RPMI8226 (cell line): ENCODE data around the gene CCDC85B.
A peak's percentile ranks its signal among the peaks of the same experiment; 100 is the strongest.

Experiments
- DNase-seq: peaks from one replicate; pipeline ENCODE4 v3.0.0-alpha.2; 2015

The CCDC85B gene

DNA sequence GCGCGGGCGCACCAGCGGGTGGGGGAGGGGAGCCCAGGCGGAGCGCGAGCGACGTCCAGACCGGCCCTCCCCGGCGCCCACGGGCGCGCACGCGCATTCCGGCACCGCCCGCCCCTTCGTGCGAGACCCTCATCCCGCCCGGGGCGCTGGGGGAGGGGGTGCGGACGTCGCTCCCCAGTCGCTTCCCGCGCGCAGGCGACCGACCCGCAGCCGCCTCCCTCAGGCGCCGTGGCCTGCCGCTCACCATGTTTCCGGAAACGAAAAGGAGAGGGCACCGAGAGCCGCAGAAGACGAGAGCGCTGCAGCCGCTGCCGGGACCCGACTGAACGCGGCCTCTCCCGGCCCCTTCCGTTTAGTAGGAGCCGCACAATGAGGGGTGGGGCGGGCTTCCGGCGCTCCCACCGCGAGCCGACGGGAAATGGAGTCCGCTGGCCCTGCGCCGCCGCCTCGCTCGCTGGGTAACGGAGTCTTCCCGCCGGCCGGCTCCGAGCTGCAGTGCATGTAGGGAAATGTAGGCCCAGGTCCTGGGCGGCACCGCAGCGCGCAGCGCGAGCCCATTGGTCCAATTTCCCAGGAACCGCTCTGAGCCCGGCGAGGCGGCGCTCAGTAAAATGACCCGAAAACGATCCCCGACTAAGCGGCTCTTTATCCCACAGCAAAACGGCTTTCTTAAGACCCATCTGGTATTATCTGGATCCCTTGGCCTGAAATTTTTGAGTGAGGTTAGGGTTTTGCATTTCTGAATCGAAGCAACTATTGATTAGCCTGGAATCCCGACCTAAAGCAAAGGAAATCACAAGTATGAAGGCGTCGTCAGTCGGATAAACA, 32.4 kb upstream of the CCDC85B start, which contains the start of gene CFL1:
Gene CFL1, minus strand, starts transcription at position 328 of the 828 bp plus-strand sequence. Its CDS starts 81 bp downstream, at position 247.
- peak; percentile 99 for DNase-seq

DNA sequence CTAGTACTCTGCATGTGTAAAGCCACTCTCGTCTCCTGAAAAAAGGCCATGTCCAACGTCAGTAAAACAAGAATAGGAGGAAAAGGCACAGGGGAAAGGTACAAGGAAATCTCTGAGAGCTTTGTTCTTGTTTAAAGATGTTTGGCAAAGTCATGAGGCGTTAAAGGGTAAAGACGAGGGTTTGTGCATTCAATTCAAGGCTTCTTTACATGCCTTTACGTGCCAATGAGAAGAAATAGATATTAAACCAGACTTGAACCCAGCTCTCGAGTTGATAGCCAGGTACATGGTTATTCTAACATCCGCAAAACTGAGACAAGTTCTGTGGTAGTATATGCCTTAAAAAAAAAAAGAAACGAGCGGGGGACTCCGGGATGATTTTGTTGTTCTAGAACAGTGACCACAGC, 31.8 kb upstream of the CCDC85B start:
- DNase-seq = no peak

DNA sequence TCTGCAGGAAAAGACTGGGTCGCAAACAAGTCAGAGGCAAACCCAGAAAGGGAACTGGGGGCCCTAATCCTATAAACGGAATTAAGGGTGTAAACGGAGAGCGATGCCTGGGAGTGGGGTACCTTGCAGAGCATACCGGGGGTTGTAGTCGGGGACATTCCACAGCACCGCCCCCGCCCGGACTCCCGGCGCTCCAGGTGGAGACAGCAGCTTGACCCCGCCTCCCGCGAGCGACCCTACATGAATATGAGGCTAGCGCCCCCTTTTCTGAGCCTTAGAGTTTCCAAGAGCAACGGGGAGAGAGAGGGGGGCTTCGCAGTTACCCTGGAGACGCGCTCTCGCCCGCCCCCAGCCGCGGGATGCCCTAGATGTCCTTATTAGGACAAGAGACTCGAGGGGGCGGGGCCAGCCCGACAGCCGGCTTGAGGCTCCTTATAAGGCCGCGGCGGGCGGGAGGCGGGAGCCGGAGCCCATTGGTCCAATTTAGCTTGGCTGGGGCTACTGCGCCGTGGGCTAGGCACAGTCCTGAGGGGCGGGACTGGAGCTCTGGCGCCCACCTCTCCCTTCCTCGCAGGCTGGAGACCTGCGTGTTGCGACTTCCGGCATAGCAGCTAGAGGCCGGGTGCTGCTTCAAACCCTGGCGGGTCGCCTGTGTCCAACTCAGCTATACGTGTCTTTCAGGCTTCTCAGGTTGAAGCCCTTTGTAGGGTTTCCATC, 31.2 kb upstream of the CCDC85B start:
- peak; percentile 100 for DNase-seq

DNA sequence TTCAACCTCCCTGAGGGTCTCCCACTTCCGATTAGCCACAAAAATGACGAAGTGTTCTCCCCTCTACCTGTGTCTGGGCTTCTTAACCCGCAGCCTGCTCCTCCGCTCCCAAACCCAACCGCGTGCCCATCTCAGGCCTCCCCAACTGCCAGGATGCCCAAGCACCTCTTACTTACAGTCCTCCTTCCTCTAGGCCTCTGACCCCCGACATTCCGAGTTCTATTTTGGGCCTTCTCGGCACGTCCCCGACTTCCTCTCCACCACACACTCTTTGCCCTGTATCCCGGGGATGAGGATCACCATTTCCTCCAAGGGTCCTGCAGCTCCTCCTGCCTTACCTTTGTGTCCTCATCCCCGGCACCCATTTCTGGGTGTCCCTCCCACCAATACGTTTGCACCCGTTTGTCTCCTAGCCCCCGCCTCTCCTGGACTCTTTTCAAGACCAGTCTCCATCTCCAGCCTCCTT, 30.6 kb upstream of the CCDC85B start:
- no peak for DNase-seq

DNA sequence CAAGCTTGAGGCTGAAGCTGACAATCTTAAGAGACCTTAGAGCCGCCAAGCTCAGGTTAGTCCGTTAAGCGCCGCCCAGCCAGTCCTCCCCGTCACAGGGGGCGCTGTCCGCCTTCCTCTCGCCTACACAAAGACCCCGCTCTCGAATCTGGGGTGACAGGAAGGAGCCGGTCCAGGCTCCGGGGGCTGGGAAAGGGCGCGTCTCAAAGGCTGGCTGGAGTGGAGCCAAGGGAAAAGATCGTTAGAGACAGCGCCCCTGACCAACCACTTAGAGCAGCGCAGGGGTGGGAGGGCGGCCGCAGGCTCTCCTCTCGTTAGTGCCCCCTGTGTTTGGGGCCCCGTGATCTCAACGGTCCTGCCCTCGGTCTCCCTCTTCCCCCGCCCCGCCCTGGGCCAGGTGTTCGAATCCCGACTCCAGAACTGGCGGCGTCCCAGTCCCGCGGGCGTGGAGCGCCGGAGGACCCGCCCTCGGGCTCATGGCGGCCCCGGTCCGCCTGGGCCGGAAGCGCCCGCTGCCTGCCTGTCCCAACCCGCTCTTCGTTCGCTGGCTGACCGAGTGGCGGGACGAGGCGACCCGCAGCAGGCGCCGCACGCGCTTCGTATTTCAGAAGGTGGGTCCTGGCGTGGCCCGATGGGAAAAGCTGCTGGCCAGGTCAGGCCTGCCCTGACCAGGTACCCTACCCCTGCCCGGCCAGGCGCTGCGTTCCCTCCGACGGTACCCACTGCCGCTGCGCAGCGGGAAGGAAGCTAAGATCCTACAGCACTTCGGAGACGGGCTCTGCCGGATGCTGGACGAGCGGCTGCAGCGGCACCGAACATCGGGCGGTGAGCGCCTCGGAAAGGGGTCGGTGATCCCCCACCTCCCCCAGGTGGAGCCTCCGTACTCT, 30.0 kb upstream of the CCDC85B start, which contains the start of gene MUS81:
Gene MUS81, plus strand, starts transcription at position 156 of the 887 bp plus-strand sequence. Its CDS starts 321 bp downstream, at position 477.
- peak; percentile 100 for DNase-seq

DNA sequence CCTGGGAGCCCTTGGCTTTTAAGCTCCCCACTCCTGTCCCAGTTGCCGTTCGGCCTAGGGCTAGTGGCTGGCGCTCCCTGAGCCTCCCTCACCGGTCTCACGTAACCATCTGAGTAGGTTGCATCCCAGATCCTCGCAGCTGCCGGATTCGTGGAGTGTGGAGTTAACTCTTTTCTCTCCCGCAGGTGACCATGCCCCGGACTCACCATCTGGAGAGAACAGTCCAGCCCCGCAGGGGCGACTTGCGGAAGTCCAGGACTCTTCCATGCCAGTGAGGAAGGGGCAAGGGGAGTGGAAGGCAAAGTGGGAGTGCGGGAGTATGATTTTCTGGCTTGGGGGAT, 29.3 kb upstream of the CCDC85B start:
- DNase-seq = no peak

DNA sequence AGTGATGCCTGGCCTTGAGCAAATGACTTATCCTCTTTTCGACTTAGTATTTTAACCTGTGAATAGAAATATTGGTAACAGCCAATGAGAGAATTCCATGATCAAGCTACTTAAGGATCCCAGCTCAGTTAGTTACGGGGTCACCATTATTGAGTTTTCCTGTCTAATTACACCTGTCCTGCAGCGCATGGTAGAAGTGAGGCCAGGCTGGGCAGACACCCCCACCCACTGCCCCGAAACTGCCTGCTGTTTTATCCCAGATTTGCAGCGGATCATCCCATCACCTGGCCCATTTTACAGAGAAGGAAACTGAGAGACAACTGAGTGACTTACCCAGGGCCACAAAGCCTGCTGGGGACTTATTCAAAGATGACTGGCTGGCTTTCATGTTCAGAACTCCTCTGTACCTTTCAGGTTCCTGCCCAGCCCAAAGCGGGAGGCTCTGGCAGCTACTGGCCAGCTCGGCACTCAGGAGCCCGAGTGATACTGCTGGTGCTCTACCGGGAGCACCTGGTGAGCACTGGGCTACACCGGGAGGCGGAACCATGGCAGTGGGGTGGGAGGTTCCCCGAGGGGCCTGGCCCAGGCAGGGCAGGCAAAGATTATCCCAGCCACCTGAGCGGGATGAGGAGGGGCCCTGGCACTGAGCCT, 28.8 kb upstream of the CCDC85B start:
- no peak for DNase-seq

DNA sequence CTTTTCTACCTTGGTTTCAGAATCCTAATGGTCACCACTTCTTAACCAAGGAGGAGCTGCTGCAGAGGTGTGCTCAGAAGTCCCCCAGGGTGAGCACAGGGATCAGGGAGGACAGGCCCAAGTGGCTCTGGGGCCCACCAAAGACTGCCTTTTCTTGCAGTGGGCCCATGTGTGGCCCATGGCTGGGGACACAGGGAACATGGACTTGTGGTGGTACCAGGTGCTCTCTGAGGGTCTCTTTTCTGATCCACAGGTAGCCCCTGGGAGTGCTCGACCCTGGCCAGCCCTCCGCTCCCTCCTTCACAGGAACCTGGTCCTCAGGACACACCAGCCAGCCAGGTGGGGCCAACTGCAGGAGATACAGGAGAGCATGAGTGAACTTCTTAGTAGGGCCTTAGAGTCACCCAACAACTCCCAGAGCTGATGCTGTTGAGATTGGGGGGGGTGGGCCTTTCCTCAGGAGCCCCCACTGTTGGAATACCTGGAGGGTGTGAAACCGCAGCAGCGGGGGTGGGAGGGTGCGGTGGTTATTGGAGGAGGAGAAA, 28.2 kb upstream of the CCDC85B start:
- no peak for DNase-seq

DNA sequence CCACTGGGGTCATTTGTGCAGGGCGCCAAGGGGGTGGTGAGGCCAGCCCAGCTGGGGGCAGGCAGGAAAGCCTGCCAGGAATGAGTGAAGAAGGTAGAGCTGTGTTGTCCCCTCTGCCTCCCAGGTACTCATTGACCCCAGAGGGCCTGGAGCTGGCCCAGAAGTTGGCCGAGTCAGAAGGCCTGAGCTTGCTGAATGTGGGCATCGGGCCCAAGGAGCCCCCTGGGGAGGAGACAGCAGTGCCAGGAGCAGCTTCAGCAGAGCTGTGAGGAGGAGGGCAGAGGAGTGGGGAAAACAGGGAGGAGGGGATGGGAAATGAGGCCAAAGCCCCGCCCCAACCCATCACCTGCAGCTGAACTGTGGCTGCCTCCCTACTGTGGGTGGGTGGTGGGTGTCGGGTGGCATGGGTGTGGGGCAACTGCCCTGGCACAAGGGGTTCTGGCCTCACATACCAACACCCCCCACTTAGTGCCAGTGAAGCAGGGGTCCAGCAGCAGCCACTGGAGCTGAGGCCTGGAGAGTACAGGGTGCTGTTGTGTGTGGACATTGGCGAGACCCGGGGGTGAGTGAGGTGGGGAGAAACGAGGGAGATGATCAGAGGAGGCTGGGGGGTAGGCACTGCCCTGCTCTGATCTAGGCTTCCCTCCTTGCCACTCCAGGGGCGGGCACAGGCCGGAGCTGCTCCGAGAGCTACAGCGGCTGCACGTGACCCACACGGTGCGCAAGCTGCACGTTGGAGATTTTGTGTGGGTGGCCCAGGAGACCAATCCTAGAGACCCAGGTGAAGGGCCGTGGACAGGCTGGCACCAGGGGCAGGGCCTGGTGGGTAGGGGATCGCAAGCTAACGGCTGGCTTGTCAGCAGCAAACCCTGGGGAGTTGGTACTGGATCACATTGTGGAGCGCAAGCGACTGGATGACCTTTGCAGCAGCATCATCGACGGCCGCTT, 27.3 kb upstream of the CCDC85B start:
- DNase-seq = no peak

DNA sequence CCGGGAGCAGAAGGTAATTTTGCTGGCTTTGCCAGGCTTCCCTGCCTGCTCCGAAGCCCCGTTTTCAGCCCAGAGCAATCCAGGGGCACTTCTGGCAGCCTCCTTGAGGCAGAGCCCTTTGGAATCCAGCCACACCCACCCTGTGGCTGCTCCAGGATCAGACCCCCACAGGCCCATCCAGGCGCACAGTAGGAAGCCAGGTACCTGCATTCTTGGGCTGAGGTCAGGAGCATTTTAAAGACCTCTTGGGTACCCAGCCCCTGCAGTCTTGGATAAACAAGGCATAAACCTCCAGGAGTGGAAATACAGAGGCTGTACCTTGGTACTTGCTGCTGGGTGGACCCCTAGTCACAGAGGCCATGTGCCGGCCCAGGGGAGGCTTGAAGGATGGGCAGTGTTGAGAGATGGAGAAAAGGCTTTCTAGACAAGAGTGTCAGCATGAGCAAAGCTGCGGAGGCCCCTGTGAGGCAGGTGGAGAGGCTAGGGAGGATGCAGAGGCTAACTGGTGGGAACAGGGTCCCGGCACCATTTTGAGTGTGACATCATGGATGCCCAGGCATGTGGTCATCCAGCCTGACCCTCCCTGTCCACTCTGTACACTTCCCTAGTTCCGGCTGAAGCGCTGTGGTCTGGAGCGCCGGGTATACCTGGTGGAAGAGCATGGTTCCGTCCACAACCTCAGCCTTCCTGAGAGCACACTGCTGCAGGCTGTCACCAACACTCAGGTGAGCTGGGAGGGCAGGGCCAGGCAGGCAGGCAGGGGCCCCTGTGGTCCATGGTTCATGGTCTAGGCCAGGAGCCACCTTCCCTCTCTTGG, 26.4 kb upstream of the CCDC85B start:
- no peak for DNase-seq

DNA sequence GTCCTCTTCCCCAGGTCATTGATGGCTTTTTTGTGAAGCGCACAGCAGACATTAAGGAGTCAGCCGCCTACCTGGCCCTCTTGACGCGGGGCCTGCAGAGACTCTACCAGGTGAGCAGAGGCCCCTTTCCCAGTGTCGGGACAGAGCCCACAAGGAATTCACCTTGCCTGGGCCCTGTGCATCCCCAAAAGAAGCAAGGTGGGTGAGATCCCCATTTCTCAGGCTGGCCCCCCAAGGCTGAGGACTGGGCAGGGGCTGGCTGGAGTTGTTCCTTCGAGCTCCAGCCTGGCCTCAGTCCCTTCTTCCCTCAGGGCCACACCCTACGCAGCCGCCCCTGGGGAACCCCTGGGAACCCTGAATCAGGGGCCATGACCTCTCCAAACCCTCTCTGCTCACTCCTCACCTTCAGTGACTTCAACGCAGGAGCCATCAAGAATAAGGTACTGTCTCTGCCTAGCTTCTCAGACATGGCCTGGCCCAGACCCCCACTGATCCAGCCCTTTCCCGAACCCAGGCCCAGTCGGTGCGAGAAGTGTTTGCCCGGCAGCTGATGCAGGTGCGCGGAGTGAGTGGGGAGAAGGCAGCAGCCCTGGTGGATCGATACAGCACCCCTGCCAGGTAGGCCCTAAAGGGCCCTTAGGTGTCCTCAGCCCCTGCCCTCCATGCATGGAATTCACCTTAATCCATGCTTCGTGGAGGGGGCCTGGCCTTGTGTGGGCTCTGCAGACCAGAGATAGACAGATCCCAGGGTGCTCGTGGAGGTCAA, 25.6 kb upstream of the CCDC85B start:
- no peak for DNase-seq

DNA sequence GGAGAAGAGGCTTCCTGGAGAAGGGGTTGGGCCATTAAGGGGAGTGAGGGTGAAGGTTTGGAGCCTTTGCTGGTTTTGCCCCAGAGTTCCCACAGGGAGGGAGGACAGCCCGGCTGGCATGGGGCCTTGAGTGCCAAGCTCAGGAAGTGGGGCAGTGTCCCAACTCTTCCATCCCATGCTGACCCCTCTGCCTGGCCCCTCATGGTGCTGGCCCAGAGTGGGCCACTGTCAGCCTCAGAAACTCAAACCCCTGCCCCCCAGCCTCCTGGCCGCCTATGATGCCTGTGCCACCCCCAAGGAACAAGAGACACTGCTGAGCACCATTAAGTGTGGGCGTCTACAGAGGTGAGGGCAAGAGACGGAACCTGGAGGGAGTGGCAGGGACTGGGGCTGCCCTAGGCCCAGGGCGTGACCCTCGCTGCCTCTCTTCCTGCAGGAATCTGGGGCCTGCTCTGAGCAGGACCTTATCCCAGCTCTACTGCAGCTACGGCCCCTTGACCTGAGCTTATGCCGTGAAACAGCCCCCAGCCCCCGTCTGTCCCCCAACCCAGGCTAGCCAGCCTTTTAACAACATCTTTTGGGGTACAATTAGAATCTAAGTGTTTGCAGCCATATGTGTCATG, 24.8 kb upstream of the CCDC85B start:
- no peak for DNase-seq

DNA sequence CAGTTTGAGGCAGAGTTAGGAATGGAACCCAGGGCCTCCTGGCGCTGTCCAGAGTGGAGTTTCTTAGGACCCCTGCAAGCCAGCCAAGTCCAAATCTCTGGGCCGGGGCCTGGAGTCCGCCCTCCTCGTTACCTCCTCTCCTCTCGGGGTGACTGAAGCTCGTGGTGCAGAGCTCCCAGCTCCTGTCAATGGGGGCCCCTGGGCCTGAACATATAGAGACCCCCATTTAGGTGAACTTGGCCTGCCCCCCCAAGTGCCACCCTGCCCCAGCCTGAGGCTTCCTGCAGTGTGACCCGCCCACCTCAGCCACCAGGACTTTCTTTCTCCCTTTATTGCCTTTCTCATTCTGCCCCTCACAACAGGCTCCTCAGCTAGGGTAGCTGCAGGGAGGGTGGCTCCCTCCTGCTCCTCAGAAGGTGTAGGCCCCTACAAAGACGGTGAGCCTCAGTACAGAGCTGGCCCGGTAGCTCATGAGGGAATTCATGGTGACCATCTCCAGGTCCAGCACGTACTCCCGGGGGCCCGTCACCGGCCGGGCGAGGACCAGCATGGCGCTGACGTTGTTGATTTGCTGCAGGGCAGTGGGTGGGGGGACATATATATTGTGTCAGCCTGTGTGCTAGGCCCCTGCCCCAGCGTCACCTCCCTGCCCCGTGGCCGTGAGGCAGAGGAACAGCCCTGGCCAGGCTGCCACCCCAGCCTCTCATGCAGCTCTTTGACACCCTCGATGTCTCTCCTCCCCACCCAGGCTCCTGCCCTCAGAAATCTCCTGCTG, 23.8 kb upstream of the CCDC85B start:
- no peak for DNase-seq

DNA sequence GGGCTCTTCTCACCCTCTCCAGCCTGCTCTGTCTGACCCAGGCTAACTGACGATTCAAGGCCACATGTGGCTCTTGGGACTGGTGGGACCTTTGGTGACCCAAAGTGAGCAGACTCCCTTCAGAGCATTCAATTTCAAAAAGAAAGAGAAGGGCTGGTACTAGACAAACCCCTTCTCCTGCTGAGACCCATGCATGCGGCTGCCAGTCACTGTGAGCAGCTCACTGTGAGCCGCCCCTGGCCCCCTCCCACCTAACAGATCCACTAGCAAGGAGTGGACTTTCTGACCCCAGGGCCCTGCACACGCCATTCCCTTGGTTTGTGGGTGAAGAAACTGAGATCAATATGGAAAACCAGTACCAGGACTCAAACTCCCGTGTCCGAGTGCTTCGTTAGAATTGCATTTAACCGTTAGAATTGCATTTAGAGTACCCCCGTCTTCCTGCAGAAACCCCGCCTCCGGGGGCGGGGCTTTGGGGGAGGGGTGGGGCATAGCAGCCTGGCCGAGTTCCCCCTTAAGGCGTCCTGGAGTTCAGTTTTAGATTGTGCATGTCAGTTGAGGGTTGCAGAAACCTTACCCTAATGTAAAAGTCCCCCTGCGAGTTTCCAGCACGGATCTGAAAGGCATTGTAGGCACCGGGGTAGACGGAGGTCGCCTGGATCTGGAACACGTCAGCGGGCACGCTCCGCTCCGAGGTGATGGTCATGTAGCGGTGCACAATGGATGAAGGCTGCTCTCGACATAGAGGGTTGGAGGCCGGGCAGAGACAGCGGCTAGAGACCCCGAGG, 23.0 kb upstream of the CCDC85B start:
- no peak for DNase-seq

DNA sequence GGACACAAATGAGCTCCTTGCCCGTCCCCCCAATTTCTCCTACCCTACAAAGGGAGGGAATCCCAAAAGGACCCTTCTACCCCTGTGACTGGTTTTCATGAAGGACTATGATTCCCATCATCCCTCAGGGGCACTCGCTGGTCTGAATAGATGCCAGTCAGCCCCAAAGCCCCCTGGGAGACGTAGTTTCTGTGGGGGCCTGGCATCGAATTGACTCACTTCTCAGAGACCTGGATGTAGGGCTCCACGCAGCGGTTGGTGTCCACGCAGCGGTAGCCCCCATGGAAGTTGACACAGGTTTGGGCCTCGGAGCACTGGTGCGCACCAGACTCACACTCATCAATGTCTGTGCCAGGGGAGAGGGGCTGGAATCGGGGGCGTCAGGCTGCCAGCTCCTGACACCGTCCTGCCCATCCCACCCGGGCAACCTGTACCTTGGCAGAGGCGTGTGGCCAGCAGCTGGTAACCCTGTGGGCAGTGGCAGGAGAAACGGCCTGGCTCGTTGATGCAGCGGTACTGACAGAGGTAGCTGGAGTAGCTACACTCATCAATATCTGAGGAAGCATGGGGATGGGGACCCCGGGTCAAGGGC, 22.3 kb upstream of the CCDC85B start:
- DNase-seq = no peak

DNA sequence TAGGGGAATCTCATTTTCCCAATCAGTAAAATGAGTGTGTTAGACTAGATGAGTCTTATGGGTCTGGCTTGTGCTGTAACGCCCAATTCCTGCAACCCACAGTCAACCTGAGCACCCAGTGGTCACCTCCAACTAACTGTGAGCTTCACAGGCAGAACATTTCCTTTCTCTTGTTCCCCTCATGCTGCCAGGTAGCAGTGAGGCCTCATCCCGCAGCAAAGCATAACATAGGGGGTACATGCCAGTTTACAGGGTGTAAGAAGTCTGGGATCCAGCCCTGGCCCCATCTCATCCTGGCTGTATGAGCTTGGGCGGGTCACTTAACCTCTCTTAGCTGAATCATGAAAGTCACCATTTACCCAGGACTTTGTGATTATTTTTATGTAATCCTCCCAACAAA, 21.6 kb upstream of the CCDC85B start:
- no peak for DNase-seq
